ENCODE measurements around the gene SEPTIN2.
"Not testable (repeated sequence)": the region's sequence is repeated elsewhere in the genome, so short reads cannot be mapped to it uniquely, and the experiment has no call there.

The SEPTIN2 gene

GRCh38 chr2:241286348-241287090 lies 29.2 kb upstream of the SEPTIN2 start:
- DNase-seq (ENCODE audit: low read depth) = no peak

GRCh38 chr2:241288324-241288888 lies 27.3 kb upstream of the SEPTIN2 start:
- DNase-seq (ENCODE audit: low read depth) = no peak

GRCh38 chr2:241289053-241289452 lies 26.7 kb upstream of the SEPTIN2 start:
- DNase-seq (ENCODE audit: low read depth) = no peak

GRCh38 chr2:241289597-241289996 lies 26.1 kb upstream of the SEPTIN2 start:
- DNase-seq (ENCODE audit: low read depth) = no peak

- DNase-seq (ENCODE audit: low read depth) = no peak
Measured at GRCh38 chr2:241291153-241291552, 24.6 kb upstream of the SEPTIN2 start.

- DNase-seq (ENCODE audit: low read depth) = no peak
Measured at GRCh38 chr2:241291977-241292376, 23.7 kb upstream of the SEPTIN2 start.

GRCh38 chr2:241293378-241293797 lies 22.3 kb upstream of the SEPTIN2 start:
- DNase-seq (ENCODE audit: low read depth) = not testable (repeated sequence)

- no peak for DNase-seq (ENCODE audit: low read depth)
Measured at GRCh38 chr2:241295326-241296095, 20.2 kb upstream of the SEPTIN2 start.

GRCh38 chr2:241296767-241297166 lies 19.0 kb upstream of the SEPTIN2 start:
- no peak for DNase-seq (ENCODE audit: low read depth)

GRCh38 chr2:241298673-241299072 lies 17.1 kb upstream of the SEPTIN2 start:
- DNase-seq (ENCODE audit: low read depth) = peak; percentile 14

GRCh38 chr2:241300000-241300399 lies 15.7 kb upstream of the SEPTIN2 start:
- DNase-seq (ENCODE audit: low read depth) = no peak

DNA sequence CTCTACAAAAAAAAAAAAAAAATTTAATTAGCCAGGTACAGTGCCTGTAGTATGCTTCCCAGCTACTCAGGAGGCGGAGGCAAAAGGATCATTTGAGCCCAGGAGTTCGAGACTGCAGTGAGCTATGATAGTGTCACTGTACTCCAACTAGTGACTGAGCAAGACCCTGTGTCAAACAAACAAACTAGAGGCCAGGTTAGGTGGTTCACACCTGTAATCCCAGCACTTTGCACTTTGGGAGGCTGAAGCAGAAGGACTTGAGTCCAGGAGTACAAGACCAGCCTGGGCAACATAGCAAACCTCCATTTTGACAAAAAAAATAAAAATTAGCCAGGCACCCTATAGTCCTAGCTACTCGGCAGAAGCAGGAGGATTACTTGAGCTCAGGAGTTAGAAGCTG lies 13.6 kb upstream of the SEPTIN2 start:
- DNase-seq (ENCODE audit: low read depth) = no peak

GRCh38 chr2:241302759-241303651 lies 12.7 kb upstream of the SEPTIN2 start:
- no peak for DNase-seq (ENCODE audit: low read depth)

DNA sequence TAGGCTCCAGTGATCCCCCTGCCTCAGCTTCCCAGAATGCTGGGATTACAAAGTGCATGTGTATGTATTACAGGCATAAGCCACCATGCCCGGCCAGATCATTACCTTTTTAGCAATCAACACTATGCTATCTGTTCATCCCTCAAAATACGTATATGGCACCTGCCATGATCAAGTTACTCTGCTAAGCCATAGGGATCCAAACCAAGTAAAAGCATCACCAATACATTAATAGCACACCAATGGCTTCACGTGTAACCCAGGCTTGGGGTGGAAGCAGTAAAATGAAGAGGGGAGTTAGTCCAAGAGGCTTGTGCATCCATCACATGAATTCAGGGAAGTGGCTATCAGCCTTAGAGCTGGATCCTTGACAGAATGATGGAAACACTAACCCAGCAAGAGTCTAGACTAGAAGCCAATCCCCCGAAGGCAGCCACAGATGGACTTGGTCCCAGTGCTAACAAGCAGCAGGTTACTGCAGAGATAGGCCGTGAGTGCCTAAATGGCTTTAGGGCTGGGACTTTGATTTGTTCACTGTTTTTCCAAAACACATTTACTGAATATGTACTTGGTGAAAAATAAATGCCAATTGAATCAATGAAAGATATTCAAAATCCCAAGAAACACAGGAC lies 11.6 kb upstream of the SEPTIN2 start:
- no peak for DNase-seq (ENCODE audit: low read depth)

GRCh38 chr2:241307055-241307454 lies 8.7 kb upstream of the SEPTIN2 start:
- no peak for DNase-seq (ENCODE audit: low read depth)

GRCh38 chr2:241308267-241308666 lies 7.5 kb upstream of the SEPTIN2 start:
- no peak for DNase-seq (ENCODE audit: low read depth)

DNA sequence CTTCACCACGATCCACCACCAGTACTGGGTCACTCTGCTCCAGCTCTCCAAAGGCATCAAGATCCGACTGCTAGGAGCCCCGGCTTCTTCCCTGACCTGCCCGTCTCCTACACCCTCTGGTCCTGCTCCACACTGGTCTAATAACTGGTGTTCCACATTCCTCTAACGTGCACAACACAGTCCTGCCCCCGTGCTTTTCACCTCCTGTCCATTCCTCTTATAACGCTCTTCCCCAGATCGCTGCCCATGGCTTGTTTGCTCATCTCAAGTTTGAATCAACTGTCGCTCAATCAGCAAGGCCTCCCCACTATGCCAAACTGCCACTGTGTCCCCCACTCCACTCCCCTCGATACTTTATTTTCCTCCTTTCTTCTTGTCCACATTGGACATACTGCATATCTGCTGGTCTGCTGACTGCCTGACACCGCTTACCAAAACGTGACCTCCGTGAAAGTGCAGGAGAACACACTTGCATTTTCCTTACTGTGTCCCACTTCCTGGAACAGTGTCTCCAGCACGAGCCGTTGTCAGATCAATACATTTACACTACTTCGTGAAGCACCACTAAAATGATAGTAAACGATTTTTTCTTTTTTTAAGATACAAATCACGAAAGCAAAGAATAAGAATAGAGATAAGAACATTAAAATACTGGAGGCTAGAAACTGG lies 6.8 kb upstream of the SEPTIN2 start:
- no peak for DNase-seq (ENCODE audit: low read depth)

DNA sequence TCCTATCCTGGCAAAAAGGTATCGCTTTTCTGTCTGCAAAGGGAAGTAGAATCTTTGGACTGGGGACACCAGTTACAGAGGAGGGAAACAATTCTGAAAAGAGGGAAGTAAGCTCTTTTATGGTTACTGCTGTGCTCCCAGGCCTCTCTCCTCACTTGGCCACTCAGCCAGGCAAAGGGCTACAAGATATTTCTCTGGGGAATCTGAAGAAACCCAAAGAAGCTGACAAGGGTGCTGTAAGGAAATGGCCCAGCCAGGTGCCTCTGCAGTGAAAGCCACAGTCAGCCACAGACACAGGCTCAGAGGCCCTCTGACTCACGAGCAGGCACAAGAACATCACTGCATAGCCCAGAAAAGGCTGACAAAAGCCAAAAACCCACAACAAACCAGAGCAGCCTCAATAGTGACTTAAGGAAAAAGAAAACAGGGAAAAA lies 6.0 kb upstream of the SEPTIN2 start:
- peak; percentile 52 for DNase-seq (ENCODE audit: low read depth)

GRCh38 chr2:241310917-241311566 lies 4.7 kb upstream of the SEPTIN2 start:
- DNase-seq (ENCODE audit: low read depth) = no peak

DNA sequence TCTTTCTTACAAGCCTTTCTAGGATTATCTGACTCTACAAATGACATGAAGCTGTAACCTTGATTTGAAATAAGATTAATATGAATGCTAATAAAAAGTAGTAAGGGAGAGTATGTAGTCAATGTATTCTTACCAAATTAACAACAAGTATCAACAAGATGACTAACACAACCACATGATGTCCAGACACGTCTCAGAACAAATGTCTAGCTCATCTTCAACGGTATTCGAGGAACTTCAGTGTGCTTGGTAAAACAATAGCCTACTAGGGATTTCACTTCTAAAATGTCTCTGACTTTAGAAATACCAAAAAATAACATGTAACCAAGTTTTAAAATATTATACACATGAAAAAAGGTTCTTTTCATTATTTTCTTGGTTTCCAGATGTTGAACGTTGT lies 3.6 kb upstream of the SEPTIN2 start:
- no peak for DNase-seq (ENCODE audit: low read depth)

Measured in T follicular helper cell (primary cell).